ENCODE measurements around the gene HSH2D. TPM values are rescaled to one million over a fixed set of nuclear protein-coding genes. Genes with fewer than 3 reads are reported as not detected.

HSH2D gene
- polyA plus RNA-seq, 1 of the 3 experiments (the other 2 are of a cell fraction) = not detected

- TF ChIP-seq CHD2 (IDR thresholded peaks at IDR 0.05; ENCODE audit: low read length, partially characterized antibody) (no peak), FOXJ3 (CRISPR knock-in tag; IDR thresholded peaks at IDR 0.05) (no peak), NFIC (IDR thresholded peaks at IDR 0.05; ENCODE audit: borderline replicate concordance) (no peak), SMC3 (IDR thresholded peaks at IDR 0.05; ENCODE audit: low read depth, low read length) (no peak), EZH2phosphoT487 (IDR thresholded peaks at IDR 0.05; ENCODE audit: borderline replicate concordance, low read depth) (no peak), ZBTB33 (IDR thresholded peaks at IDR 0.05; ENCODE audit: borderline replicate concordance, low read depth) (no peak), GABPA (IDR thresholded peaks at IDR 0.05; ENCODE audit: low read depth) (no peak), PBX3 (IDR thresholded peaks at IDR 0.05) (no peak), NRF1 (IDR thresholded peaks at IDR 0.05; ENCODE audit: low read depth, low read length) (no peak), FOXM1 (IDR thresholded peaks at IDR 0.05; ENCODE audit: low read depth) (no peak), USF1 (IDR thresholded peaks at IDR 0.05; ENCODE audit: borderline replicate concordance, low read depth) (no peak), JUND (IDR thresholded peaks at IDR 0.05) (no peak)
- POLR2A ChIA-PET = no interaction called here
Observed at GRCh38 chr19:16100524-16100923, 43.0 kb upstream of the HSH2D start.

GRCh38 chr19:16104722-16105121 lies 38.8 kb upstream of the HSH2D start:
- Histone ChIP-seq H3K36me3 (replicated peaks in 1 of 2; ENCODE audit: control insufficient read depth in 1 of 2, insufficient read depth in 2 of 2, low read length in 1 of 2) (peaks cover 20 to 41% of the 10 kb centered on the region in 2 experiments), H3K9me2 (no peaks in the 10 kb centered on the region), H3K79me2 (ENCODE audit: insufficient read depth) (no peaks in the 10 kb centered on the region), H3K4me1 (ENCODE audit: control insufficient read depth in 1 of 2, insufficient read depth in 2 of 2, low read depth in 1 of 2, low read length in 1 of 2) (no peaks in the 10 kb centered on the region), H4K20me1 (ENCODE audit: insufficient read depth) (peaks cover 10% of the 10 kb centered on the region; the same call in 1 of the 2 replicates), H3F3A (replicated peaks; ENCODE audit: insufficient read depth) (peaks cover 71% of the 10 kb centered on the region), H2AFZ (ENCODE audit: low read depth) (no peak overlapping the region), H3K9me3 (no peaks in the 10 kb centered on the region), H3K4me3 (ENCODE audit: low read depth in 2 of 2, low read length in 1 of 2) (no peak overlapping the region), H3K27ac (ENCODE audit: low read depth in 2 of 2, low read length in 1 of 2) (no peak overlapping the region), H3K4me2 (no peak overlapping the region), H3K27me3 (ENCODE audit: insufficient read depth) (no peaks in the 10 kb centered on the region), H3K9ac (no peak overlapping the region)
- no peak for TF ChIP-seq CTCF (IDR thresholded peaks at IDR 0.05)
- no peak for TF ChIP-seq RAD21 (IDR thresholded peaks at IDR 0.05; ENCODE audit: low read length)
- TF ChIP-seq FOXJ3 (CRISPR knock-in tag; IDR thresholded peaks at IDR 0.05) = no peak
- no peak for TF ChIP-seq YY1 (IDR thresholded peaks at IDR 0.05; ENCODE audit: low read depth)
- no peak for TF ChIP-seq PBX3 (IDR thresholded peaks at IDR 0.05)
- no peak for TF ChIP-seq TCF12 (IDR thresholded peaks at IDR 0.05)
- TF ChIP-seq JUND (IDR thresholded peaks at IDR 0.05) = no peak
- no peak for TF ChIP-seq ELF1 (IDR thresholded peaks at IDR 0.05)
- TF ChIP-seq NFIC (IDR thresholded peaks at IDR 0.05; ENCODE audit: borderline replicate concordance) = no peak
- TF ChIP-seq POLR2AphosphoS5 (IDR thresholded peaks at IDR 0.05; ENCODE audit: low read depth, low read length) = no peak
- 91% methylated on average over 6 of the region's 6 CpGs for WGBS (ENCODE audit: low lambda C conversion rate)
- no peak for DNase-seq
- POLR2A ChIA-PET = no interaction called here
- CTCF ChIA-PET = no interaction called here

More at GRCh38 chr19:16100524-16100923, 43.0 kb upstream of the HSH2D start:
- peaks cover 33% of the 10 kb centered on the region; the same call in 1 of the 2 replicates for H4K20me1 ChIP-seq (ENCODE audit: insufficient read depth)
- H3K79me2 ChIP-seq (ENCODE audit: insufficient read depth) = peaks cover 17% of the 10 kb centered on the region; the same call in 1 of the 2 replicates
- DNase-seq = no peak
- H2AFZ ChIP-seq (ENCODE audit: low read depth) = no peak overlapping the region
- no peak overlapping the region for H3K4me2 ChIP-seq
- no peaks in the 10 kb centered on the region for H3K27me3 ChIP-seq (ENCODE audit: insufficient read depth)
- H3K4me3 ChIP-seq (ENCODE audit: low read depth in 2 of 2, low read length in 1 of 2) = no peak overlapping the region
- H3K36me3 ChIP-seq (replicated peaks in 1 of 2; ENCODE audit: control insufficient read depth in 1 of 2, insufficient read depth in 2 of 2, low read length in 1 of 2) = peaks cover 35 to 79% of the 10 kb centered on the region in 2 experiments
- H3F3A ChIP-seq (replicated peaks; ENCODE audit: insufficient read depth) = peaks cover 72% of the 10 kb centered on the region
- H3K27ac ChIP-seq (ENCODE audit: low read depth in 2 of 2, low read length in 1 of 2) = no peak overlapping the region
- H3K9ac ChIP-seq = no peak overlapping the region
- CTCF ChIA-PET = interaction anchor here (1.6 kb wide), 1 partner anchor 9 kb away, joined by 4 read pairs; no protein-coding TSS in a partner anchor
- 83% methylated on average over 4 of the region's 4 CpGs for WGBS (ENCODE audit: low lambda C conversion rate)
- no peaks in the 10 kb centered on the region for H3K9me2 ChIP-seq
- H3K4me1 ChIP-seq (ENCODE audit: control insufficient read depth in 1 of 2, insufficient read depth in 2 of 2, low read depth in 1 of 2, low read length in 1 of 2) = no peaks in the 10 kb centered on the region
- H3K9me3 ChIP-seq = no peaks in the 10 kb centered on the region

Data from SK-N-SH (cell line).